ENCODE measurements around the gene ZNF615.
"Not testable (repeated sequence)": the region's sequence is repeated elsewhere in the genome, so short reads cannot be mapped to it uniquely, and the experiment has no call there.

ZNF615 gene

DNA sequence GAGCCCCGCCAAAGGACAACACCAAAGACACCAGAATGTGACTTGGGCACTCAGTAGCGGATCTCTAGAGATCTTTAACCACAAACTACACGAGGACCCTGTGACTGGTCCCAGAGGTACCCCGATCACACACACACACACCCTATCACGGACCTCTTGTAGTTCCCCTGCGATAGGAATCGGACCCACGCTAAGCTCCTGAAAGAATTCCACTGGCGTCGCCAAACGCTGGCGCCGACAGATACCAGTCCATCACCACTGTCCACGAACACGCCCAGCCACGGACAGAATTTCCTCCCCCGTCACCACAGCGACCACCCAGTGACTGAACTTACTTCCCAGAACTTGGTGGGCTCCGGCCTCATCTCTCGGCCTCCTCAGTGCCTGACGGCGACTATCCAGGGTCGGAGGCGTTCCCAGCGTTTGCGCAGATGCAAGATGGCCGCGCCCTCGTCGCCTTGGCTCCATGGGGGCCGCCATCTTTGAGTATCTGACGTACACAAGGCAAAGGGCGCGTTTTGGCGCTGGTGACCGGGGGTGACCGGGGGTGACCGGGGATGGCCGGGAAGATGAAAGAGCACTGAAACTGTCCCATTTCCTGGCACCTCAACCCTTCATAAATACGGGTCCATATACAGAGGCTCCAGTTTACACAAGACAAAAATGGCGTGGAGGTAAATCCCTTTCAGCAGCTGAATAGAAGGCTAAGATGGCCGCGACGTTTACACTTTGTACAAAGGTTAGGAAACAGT is at the start of gene ZNF615:
Gene ZNF615 (minus strand): TSS at position 406 of the 752 bp plus-strand sequence. CDS start 4,500 bp downstream, outside the sequence.
- DNase-seq: peak; percentile 82

DNA sequence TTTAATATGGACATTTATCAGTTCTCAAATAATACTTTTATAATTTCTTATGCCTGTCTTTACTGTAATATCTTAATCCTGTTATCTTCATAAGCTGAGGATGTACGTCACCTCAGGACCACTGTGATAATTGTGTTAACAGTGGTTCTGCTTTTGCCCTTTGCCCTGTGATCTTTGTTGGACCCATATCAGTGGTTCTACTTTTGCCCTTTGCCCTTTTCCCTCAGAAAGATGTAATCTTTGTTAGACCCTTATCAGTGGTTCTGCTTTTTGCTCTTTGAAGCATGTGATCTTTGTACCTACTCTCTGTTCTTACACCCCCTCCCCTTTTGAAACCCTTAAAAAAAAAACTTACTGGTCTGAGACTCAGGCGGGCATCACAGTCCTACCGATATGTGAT is 48.5 kb upstream of the ZNF615 start:
- not testable (repeated sequence) for DNase-seq

DNA sequence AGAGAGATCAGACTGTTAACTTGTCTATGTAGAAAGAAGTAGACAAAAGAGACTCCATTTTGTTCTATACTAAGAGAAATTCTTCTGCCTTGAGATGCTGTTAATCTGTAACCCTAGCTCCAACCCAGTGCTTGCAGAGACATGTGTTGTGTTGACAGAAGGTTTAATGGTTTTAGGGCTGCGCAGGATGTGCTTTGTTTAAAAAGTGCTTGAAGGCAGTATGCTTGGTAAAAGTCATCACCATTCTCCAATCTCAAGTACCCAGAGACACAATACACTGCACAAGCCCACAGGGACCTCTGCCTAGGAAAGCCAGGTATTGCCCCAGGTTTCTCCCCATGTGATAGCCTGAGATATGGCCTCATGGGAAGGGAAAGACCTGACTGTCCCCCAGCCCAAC is 43.7 kb upstream of the ZNF615 start:
- not testable (repeated sequence) for DNase-seq

GRCh38 chr19:52048555-52049501 is 40.8 kb upstream of the ZNF615 start, which contains the start of gene ZNF432:
TSS of gene ZNF432 (minus strand) at chr19:52048838. CDS start at chr19:52046868, 1,970 bp downstream.
- peak; percentile 77 for DNase-seq

GRCh38 chr19:52039169-52039568 is 31.2 kb upstream of the ZNF615 start:
- DNase-seq: no peak

- no peak for DNase-seq
These were observed 26.2 kb upstream of the ZNF615 start for GRCh38 chr19:52034051-52034728.

DNA sequence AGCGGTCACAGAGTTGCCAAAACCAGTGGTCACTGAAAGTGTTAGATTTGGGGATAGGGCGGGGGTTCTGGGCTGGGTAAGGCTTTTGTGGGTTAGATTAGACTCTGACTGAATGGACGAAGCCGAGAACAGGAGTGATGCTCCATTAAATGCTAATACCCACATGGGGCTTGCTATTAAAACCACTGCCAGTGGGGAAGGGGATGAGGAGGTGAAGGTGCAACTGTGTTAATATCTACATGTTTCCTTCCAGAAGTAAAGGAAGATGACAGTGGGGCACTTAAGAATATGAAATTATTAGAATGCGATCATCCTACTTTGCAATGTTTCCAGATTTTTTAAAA is 20.7 kb upstream of the ZNF615 start:
- DNase-seq: no peak

DNA sequence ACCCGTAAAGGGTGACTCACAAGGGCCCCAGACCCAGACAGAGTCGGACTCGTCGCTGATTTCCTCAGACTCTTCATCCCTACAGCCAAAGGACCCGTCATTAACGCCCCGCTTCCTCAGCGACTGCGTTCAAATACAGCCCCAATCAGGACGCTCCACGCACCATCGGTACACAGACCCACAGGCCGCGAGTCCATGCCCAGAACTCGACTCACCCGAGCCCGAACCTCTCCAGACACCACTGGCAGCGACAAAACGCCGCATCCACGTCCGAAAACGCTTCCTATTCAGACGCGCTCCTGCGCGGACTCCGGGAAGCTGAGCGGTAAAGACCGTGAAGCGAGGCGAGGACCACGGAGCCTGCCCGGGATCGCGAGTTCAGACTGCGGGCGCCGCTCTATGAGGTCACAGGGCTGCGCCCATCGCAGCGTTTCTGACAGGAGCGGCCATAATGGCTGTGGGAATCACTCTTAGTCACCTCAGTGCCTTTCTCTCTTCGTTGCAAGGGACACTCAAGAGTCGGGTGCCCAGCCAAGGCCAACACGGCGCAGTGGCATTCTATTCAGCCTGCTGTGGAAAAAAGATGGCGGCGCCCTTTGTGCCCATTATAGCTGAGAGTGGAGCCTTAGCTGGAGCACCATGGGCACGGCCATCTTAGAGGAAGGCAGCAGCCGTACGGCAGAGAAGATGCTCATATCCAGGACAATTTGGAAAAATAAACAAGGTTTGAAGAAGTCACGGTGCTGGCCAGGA is 20.2 kb upstream of the ZNF615 start, which contains the start of gene ZNF614:
Gene ZNF614 (minus strand): TSS at position 353 of the 753 bp plus-strand sequence. CDS start 2,634 bp downstream, outside the sequence.
- peak; percentile 79 for DNase-seq

- DNase-seq: not testable (repeated sequence)
These were observed 18.4 kb upstream of the ZNF615 start for GRCh38 chr19:52026255-52026990.

DNA sequence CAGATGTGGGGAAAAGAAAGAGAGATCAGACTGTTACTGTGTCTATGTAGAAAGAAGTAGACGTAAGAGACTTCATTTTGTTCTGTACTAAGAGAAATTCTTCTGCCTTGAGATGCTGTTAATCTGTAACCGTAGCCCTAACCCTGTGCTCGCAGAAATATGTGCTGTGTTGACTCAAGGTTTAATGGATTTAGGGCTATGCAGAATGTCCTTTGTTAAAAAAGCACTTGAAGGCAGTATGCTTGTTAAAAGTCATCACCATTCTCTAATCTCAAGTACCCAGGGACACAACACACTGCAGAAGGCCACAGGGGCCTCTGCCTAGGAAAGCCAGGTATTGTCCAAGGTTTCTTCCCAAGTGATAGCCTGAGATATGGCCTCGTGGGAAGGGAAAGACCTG is 16.5 kb upstream of the ZNF615 start:
- not testable (repeated sequence) for DNase-seq

GRCh38 chr19:52022193-52022592 is 14.2 kb upstream of the ZNF615 start:
- no peak for DNase-seq

DNA sequence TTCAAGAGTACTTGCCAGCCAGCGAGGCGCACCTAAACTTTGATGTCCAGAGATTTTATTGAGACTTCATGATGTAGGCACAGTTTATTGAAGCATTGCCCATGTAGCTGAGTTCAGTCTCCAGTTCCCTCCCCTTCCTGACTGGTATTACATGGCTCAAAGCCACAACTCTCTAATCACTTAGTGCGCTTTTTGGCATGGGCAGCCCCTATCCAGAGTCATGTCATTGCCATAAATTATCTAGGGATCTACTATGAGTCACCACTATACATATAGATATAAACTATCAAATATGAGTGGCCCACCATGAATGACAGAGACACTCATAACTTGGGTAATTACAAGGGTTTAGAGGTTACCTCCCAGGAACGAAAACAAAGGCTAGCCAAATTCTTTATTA is 12.5 kb upstream of the ZNF615 start:
- DNase-seq: no peak

DNA sequence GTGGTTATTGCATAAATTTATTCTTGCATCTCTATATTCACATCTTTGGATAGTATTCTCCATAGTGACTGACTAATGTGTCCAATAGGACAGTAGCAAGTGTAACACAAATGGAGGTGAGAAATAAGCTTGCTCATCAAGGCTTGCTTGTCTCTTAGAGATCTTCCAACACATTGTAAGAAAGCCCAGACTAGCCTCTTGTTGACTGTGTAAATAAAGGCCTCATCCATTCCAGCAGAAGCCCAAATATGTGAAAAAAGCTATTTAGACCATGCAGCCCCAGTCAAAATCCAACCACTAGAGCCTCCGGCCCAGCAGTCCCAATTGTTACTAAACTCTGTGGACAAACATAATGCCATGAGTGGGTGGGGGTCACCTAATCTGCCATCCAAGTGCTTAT is 2.7 kb upstream of the ZNF615 start:
- no peak for DNase-seq

GRCh38 chr19:52007451-52007805 is 583 bp downstream of the ZNF615 start:
- DNase-seq: no peak

DNA sequence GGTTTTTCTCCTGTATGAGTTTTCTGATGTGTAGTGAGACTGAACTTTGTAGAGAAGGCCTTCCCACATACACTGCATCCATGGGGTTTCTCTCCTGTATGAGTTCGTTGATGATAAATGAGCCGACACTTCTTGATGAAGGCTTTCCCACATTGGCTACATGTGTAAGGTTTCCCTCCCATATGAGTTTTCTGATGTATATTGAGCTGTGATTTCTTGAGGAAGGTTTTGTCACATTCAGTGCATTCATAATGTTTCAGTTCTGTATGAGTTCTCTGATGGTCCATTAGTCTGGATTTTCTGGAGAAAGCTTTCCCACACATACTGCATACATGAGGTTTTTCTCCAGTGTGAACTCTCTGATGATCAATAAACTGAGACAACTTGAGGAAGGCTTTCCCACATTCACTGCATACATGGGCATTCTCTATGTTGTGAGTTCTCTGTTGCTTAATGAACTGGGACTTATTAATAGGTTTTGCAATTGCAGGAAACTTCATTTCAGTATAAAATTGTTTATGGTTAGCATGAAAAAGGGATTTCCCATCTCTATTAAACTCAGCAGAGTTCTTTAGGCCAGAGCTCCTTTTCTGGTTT is 13.9 kb downstream of the ZNF615 start:
- DNase-seq: no peak

DNA sequence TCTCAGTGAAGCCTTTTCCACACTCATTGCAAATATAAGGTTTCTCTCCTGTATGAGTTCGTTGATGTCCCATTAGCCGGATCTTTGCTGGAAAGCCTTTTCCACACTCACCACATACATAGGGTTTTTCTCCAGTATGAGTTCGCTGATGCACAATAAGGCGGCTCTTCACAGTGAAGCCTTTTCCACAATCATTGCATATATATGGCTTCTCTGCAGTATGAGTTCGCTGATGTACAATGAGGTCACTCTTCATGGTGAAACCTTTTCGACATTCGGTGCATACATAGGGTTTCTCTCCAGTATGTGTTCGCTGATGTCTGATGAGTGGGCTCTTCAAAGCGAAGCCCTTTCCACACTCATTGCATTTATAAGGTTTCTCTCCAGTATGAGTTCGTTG is 14.6 kb downstream of the ZNF615 start:
- DNase-seq: no peak

DNA sequence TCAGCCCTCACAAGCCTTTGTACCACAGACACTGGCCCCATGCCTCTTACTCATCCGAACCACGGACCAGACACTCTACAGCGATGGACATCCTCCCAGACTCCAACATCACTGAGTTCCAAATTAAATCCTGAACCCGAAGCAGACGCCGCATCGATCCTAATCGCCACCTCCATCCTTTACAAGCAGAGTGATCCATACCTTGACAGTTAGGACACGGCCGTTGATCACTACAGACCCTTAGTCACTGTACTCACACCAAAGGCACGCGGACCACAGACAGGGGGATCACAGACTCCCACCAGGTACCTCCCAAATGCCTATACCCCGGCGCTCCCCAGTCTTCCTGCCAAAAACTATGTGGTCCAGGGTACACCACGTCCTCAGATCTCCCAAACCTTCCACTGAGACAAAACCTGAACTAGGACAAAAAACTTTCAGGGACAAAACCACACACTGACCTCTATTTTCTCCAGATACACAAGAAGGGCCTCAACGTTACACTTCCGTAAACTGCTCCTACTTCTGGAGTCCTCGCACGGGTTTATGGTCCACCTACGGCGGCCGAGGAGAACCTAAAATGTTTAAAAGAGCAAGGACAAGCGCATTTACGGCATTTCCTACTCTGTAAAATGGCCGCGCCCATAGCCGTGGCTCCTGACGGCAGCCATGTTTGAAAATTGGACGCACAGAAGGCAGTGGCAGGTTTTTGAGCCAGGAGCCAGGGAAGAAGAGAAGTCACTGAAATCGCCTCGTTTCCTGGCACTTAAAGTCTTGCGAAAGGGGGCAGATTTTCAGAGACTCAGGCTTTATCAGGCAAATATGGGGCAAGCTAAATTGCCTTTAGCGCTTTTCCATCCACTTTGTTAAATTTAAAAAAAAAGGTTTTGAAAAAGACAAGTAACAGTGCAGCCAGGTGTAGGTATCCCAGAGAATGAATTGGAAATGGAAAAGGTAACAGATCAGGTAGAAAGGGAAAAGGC is 21.4 kb downstream of the ZNF615 start, which contains the start of gene ZNF350:
Gene ZNF350 (minus strand): TSS at position 532 of the 983 bp plus-strand sequence. CDS start 12,480 bp downstream, outside the sequence.
- DNase-seq: peak; percentile 86

DNA sequence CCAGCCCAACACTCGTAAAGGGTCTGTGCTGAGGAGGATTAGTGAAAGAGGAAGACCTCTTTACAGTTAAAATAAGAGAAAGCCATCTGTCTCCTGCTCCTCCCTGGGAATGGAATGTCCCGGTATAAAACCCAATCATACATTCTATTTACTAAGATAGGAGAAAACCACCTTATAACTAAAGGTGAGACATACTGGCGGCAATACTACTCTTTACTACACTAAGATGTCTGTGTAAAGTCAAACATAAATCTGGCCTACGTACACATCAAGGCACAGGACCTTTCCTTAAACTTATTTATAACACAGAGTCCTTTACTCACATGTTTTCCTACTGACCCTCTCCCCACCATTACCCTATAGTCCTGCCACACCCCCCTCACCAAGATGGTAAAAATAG is 24.6 kb downstream of the ZNF615 start:
- DNase-seq: no peak

DNA sequence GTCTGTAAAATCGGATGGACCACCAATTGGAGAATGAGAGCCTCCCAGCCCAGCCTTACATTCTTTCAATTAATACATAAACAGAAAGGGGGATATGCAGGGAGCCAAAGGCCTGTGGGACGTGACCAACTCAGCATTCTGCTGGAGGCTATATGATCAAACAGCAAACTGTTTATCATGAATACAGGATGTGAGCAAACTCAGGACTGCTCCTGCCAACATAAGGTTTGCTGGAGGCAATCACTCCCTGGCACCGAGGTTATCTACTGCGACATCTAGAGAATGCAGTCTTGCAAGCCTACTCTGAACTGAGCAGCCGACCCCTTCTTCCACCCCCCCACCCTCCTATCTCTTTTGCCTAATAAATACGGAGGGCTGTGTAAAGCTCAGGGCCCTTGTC is 27.1 kb downstream of the ZNF615 start:
- DNase-seq: not testable (repeated sequence)
